ENCODE data around the gene CEP41.

DNA sequence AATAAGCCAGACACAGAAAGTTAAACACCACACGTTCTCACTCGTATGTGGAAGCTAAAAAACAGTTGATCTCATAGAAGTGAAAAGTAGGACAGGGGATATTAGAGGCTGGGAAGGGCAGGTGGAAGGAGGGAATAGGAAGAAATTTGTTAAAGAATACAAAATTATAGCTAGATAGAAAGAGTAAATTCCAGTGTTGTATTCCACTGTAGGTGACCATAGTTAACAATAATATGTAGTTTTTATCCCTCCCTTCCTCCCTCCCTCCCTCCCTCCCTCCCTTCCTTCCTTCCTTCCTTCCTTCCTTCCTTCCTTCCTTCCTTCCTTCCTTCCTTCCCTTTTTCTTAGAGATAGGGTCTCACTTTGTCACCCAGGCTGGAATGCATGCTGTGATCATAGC lies 31.2 kb upstream of the CEP41 start:
- TF ChIP-seq, protein P1, sequence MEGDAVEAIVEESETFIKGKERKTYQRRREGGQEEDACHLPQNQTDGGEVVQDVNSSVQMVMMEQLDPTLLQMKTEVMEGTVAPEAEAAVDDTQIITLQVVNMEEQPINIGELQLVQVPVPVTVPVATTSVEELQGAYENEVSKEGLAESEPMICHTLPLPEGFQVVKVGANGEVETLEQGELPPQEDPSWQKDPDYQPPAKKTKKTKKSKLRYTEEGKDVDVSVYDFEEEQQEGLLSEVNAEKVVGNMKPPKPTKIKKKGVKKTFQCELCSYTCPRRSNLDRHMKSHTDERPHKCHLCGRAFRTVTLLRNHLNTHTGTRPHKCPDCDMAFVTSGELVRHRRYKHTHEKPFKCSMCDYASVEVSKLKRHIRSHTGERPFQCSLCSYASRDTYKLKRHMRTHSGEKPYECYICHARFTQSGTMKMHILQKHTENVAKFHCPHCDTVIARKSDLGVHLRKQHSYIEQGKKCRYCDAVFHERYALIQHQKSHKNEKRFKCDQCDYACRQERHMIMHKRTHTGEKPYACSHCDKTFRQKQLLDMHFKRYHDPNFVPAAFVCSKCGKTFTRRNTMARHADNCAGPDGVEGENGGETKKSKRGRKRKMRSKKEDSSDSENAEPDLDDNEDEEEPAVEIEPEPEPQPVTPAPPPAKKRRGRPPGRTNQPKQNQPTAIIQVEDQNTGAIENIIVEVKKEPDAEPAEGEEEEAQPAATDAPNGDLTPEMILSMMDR (IDR thresholded peaks at IDR 0.05; ENCODE audit: low read depth, low read length) = no peak
- TF ChIP-seq POLR2A (IDR thresholded peaks at IDR 0.05; ENCODE audit: extremely low read depth, insufficient read length) (no peak), MYC (IDR thresholded peaks at IDR 0.05; ENCODE audit: low read depth, low read length) (no peak)
- TF ChIP-seq, protein P2, sequence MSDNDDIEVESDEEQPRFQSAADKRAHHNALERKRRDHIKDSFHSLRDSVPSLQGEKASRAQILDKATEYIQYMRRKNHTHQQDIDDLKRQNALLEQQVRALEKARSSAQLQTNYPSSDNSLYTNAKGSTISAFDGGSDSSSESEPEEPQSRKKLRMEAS (IDR thresholded peaks at IDR 0.05; ENCODE audit: low read depth, low read length) = no peak
